SK-N-SH (cell line): ENCODE measurements around the gene THBS2. TPM values are rescaled to one million over a fixed set of nuclear protein-coding genes. Genes with fewer than 3 reads are reported as not detected.

ENCODE experiments used
- CTCF ChIA-PET: fragments of 300-600, 350-600 bp; formaldehyde crosslinking; extraction: SDS; loops from one replicate; lab custom pipeline; 2021; lab: Yijun Ruan, JAX
- POLR2A ChIA-PET: fragments of 350-600 bp; sonication (Branson Sonifier 250); formaldehyde crosslinking; extraction: SDS; loops from one replicate; lab custom pipeline; 2020; ENCODE audit warnings: antibody characterized with exemption, inconsistent platforms; lab: Yijun Ruan, JAX
- DNase-seq: peaks from one replicate; pipeline ENCODE4 v3.0.0; 2012
- H2AFZ ChIP-seq: fragments of 200-600 bp; sonication (generic); 2 replicates; pipeline ENCODE4 v1.8.1; 2016; ENCODE audit warnings: antibody characterized with exemption, mild to moderate bottlenecking, low read depth
- H3F3A ChIP-seq: fragments of 200-600 bp; sonication (generic); replicated peaks from 2 replicates; pipeline ENCODE3; 2016; ENCODE audit warnings: antibody characterized with exemption, mild to moderate bottlenecking; ENCODE audit not compliant: insufficient read depth
- H3K27ac ChIP-seq, 2 experiments: fragments of 200-500 bp in 1 of 2; fragments of 200-600 bp in 1 of 2; sonication (Bioruptor generic) in 1 of 2; sonication (generic), shearing (Covaris generic) in 1 of 2; 2 replicates each; pipeline versions ENCODE4 v1.5.1 to v1.6.1; 2014 to 2016; ENCODE audit warnings: low read depth in 2 of 2, inconsistent platforms in 1 of 2, low read length in 1 of 2, mild to moderate bottlenecking in 1 of 2, mixed read lengths in 1 of 2
- H3K27me3 ChIP-seq: fragments of 200-600 bp; sonication (generic), shearing (Covaris generic); 2 replicates; pipeline ENCODE4 v1.6.1; 2016; ENCODE audit warnings: mixed run types; ENCODE audit not compliant: insufficient read depth
- H3K36me3 ChIP-seq, 2 experiments: fragments of 200-500 bp in 1 of 2; fragments of 200-600 bp in 1 of 2; sonication (Bioruptor generic) in 1 of 2; sonication (generic) in 1 of 2; replicated peaks in 1 of 2; 2 replicates each; pipeline versions ENCODE3 to v1.5.1; 2014 to 2016; ENCODE audit warnings: low read length in 1 of 2, mild to moderate bottlenecking in 1 of 2; ENCODE audit not compliant: insufficient read depth in 2 of 2, control insufficient read depth in 1 of 2
- H3K4me1 ChIP-seq, 2 experiments: fragments of 200-500 bp in 1 of 2; fragments of 200-600 bp in 1 of 2; sonication (Bioruptor generic) in 1 of 2; sonication (generic), shearing (Covaris generic) in 1 of 2; 2 replicates each; pipeline versions ENCODE4 v1.5.1 to v1.6.1; 2014 to 2016; ENCODE audit warnings: low read depth in 1 of 2, low read length in 1 of 2, mixed run types in 1 of 2; ENCODE audit not compliant: insufficient read depth in 2 of 2, control insufficient read depth in 1 of 2
- H3K4me2 ChIP-seq: fragments of 200-600 bp; sonication (generic), shearing (Covaris generic); 2 replicates; pipeline ENCODE4 v1.6.1; 2017; ENCODE audit warnings: mixed run types
- H3K4me3 ChIP-seq, 2 experiments: fragments of 200-500 bp in 1 of 2; fragments of 200-600 bp in 1 of 2; sonication (Bioruptor generic) in 1 of 2; sonication (generic), shearing (Covaris generic) in 1 of 2; 2 replicates each; pipeline versions ENCODE4 v1.5.1 to v1.8.1; 2014 to 2016; ENCODE audit warnings: low read depth in 2 of 2, inconsistent platforms in 1 of 2, low read length in 1 of 2, mild to moderate bottlenecking in 1 of 2, mixed read lengths in 1 of 2, moderate library complexity in 1 of 2
- H3K79me2 ChIP-seq: fragments of 200-600 bp; sonication (generic); 2 replicates; pipeline ENCODE4 v1.8.1; 2017; ENCODE audit warnings: mild to moderate bottlenecking; ENCODE audit not compliant: insufficient read depth
- H3K9ac ChIP-seq: fragments of 200-600 bp; sonication (generic); 2 replicates; pipeline ENCODE4 v1.6.1; 2017; ENCODE audit warnings: mixed run types
- H3K9me2 ChIP-seq: fragments of 200-600 bp; sonication (generic); 2 replicates; pipeline ENCODE4 v1.6.1; 2017; ENCODE audit warnings: mixed run types
- H3K9me3 ChIP-seq: fragments of 200-600 bp; sonication (generic); 2 replicates; pipeline ENCODE4 v1.6.1; 2017; ENCODE audit warnings: mixed run types, mild to moderate bottlenecking, moderate library complexity
- H4K20me1 ChIP-seq: fragments of 200-600 bp; sonication (generic); 2 replicates; pipeline ENCODE4 v1.6.1; 2017; ENCODE audit warnings: mild to moderate bottlenecking, mixed run types; ENCODE audit not compliant: insufficient read depth
- CHD2 ChIP-seq: fragments of 150-350 bp; IDR thresholded peaks from 2 replicates; pipeline ENCODE4 v1.6.1; 2018; ENCODE audit warnings: low read length; ENCODE audit not compliant: partially characterized antibody
- ELF1 ChIP-seq: IDR thresholded peaks from 2 replicates; pipeline ENCODE4 v1.4.0; 2012
- EZH2phosphoT487 ChIP-seq: fragments of 200-600 bp; sonication (generic); IDR thresholded peaks from 2 replicates; pipeline ENCODE4 v1.6.1; 2017; ENCODE audit warnings: low read depth, mixed run types, mild to moderate bottlenecking, antibody characterized with exemption, moderate library complexity, borderline replicate concordance
- FOSL2 ChIP-seq: IDR thresholded peaks from 2 replicates; pipeline ENCODE4 v1.4.0; 2012; ENCODE audit warnings: low read depth, mild to moderate bottlenecking, moderate library complexity, borderline replicate concordance
- FOXM1 ChIP-seq: IDR thresholded peaks from 2 replicates; pipeline ENCODE4 v1.4.0; 2012; ENCODE audit warnings: low read depth, mild to moderate bottlenecking
- GABPA ChIP-seq: IDR thresholded peaks from 2 replicates; pipeline ENCODE4 v1.4.0; 2012; ENCODE audit warnings: low read depth, mild to moderate bottlenecking
- IRF3 ChIP-seq: fragments of 150-350 bp; IDR thresholded peaks from 2 replicates; pipeline ENCODE4 v1.6.1; 2016; ENCODE audit warnings: mild to moderate bottlenecking, low read depth, low read length
- MEF2A ChIP-seq: IDR thresholded peaks from 2 replicates; pipeline ENCODE4 v1.4.0; 2012; ENCODE audit warnings: low read depth, borderline replicate concordance
- NFIC ChIP-seq: IDR thresholded peaks from 2 replicates; pipeline ENCODE4 v1.4.0; 2012; ENCODE audit warnings: borderline replicate concordance
- NRF1 ChIP-seq: IDR thresholded peaks from 2 replicates; pipeline ENCODE4 v1.6.1; 2012; ENCODE audit warnings: low read depth, mild to moderate bottlenecking, low read length
- PBX3 ChIP-seq: IDR thresholded peaks from 2 replicates; pipeline ENCODE4; 2012
- RCOR1 ChIP-seq: fragments of 150-350 bp; IDR thresholded peaks from 2 replicates; pipeline ENCODE4 v1.6.1; 2017; ENCODE audit warnings: antibody characterized with exemption, low read length
- REST ChIP-seq: IDR thresholded peaks from 2 replicates; pipeline ENCODE4 v1.6.1; 2012; ENCODE audit warnings: mild to moderate bottlenecking, low read depth, low read length, moderate library complexity
- RFX5 ChIP-seq: IDR thresholded peaks from 2 replicates; pipeline ENCODE4 v1.6.1; 2012; ENCODE audit warnings: mild to moderate bottlenecking, improper control_type of control experiment, low read length
- RXRA ChIP-seq: IDR thresholded peaks from 2 replicates; pipeline ENCODE4 v1.4.0; 2012; ENCODE audit warnings: low read depth, mild to moderate bottlenecking, borderline replicate concordance
- TCF12 ChIP-seq: IDR thresholded peaks from 2 replicates; pipeline ENCODE4 v1.4.0; 2012
- TEAD4 ChIP-seq: IDR thresholded peaks from 2 replicates; pipeline ENCODE4 v1.4.0; 2012; ENCODE audit warnings: mild to moderate bottlenecking, borderline replicate concordance; ENCODE audit not compliant: insufficient read depth
- USF1 ChIP-seq: IDR thresholded peaks from 2 replicates; pipeline ENCODE4 v1.4.0; 2012; ENCODE audit warnings: low read depth, borderline replicate concordance
- YY1 ChIP-seq: IDR thresholded peaks from 2 replicates; pipeline ENCODE4 v1.4.0; 2012; ENCODE audit warnings: low read depth, mild to moderate bottlenecking
- WGBS: methylation state at CpG from one replicate; pipeline ENCODE4 v1.1.6; 2017; ENCODE audit warnings: low lambda C conversion rate; 5-methylcytosine and 5-hydroxymethylcytosine counted together
- polyA plus RNA-seq, 3 experiments: library from polyadenylated mRNA; depleted of rRNA; stranded (reverse); fragments of >200 nt; gene quantifications; 2 replicates each; pipeline ENCODE4 v1.2.3, GENCODE V29; 2012

Gene THBS2
- polyA plus RNA-seq, 1 of the 3 experiments (the other 2 are of a cell fraction) = 166 TPM

- Histone ChIP-seq H3K4me2 (no peak overlapping the region), H3K9me2 (no peaks in the 10 kb centered on the region), H3K4me1 (no peaks in the 10 kb centered on the region), H2AFZ (no peak overlapping the region), H4K20me1 (no peaks in the 10 kb centered on the region), H3K79me2 (no peaks in the 10 kb centered on the region), H3F3A (no peaks in the 10 kb centered on the region), H3K27ac (no peak overlapping the region), H3K4me3 (no peak overlapping the region), H3K9me3 (no peaks in the 10 kb centered on the region), H3K27me3 (no peaks in the 10 kb centered on the region), H3K36me3 (no peaks in the 10 kb centered on the region), H3K9ac (no peak overlapping the region)
- no peak for TF ChIP-seq PBX3
- TF ChIP-seq REST = no peak
- no peak for TF ChIP-seq CHD2
- no peak for TF ChIP-seq MEF2A
- TF ChIP-seq NRF1 = no peak
- no peak for TF ChIP-seq FOSL2
- no peak for TF ChIP-seq GABPA
- TF ChIP-seq FOXM1 = no peak
- TF ChIP-seq EZH2phosphoT487 = no peak
- TF ChIP-seq RFX5 = no peak
- TF ChIP-seq TCF12 = no peak
- no peak for TF ChIP-seq ELF1
- no peak for TF ChIP-seq USF1
- TF ChIP-seq RXRA = no peak
- no peak for TF ChIP-seq YY1
- no peak for TF ChIP-seq RCOR1
- TF ChIP-seq TEAD4 = no peak
- no peak for TF ChIP-seq NFIC
- no peak for TF ChIP-seq IRF3
- ChIA-PET POLR2A (no interaction called here), CTCF (no interaction called here)
- 86% methylated on average over 15 of the region's 15 CpGs for WGBS
- DNase-seq = no peak
Observed at GRCh38 chr6:169175360-169175887, 78.2 kb downstream of the THBS2 start.
